ENCODE measurements around the gene SYMPK.
"Not testable (repeated sequence)": the region's sequence is repeated elsewhere in the genome, so short reads cannot be mapped to it uniquely, and the experiment has no call there.

The SYMPK gene

GRCh38 chr19:45816236-45817009 lies 46.5 kb downstream of the SYMPK start:
- H3K4me3 ChIP-seq (ENCODE audit: low read length): no peak overlapping the region
- DNase-seq (ENCODE audit: low read depth, low spot score): no peak

DNA sequence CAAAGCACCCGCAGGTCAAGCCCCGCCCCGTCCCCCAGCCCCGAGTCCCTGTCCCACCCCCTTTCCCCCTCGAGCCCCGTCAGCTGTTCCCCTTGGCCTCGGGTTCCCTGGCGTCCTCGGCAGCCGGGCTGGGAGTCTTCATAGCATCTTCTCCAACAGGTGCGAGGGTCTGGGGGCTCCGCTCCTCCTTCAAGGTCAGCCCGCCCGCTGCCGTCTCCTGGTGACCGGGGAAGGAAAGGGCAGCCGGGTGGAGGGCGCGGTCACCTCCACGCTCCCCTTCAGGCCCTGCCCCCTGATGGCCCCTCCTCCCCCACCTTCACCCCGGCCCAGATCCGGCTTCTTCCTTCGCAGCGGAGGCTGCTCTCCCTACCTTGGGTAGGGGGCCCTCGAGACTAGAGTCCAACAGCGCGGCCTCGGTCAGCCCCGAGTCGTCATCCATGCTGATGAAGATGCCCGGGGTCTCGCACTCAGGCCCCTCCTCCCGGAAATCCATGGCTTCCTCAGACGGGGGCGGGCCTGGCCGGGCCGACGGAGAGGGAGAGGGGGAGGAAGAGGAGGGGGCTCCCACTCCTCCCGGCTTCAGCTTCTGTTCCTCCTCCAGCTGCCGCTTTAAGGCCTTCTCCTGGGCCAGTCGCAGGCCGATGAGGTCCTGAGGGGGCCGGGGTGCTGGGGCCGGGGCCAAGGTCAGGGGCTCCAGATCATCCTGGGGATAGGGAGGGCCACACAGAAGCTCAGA lies 47.3 kb downstream of the SYMPK start:
- DNase-seq (ENCODE audit: low read depth, low spot score): no peak
- H3K4me3 ChIP-seq (ENCODE audit: low read length): no peak overlapping the region

- DNase-seq (ENCODE audit: low read depth, low spot score): no peak
- no peak within 1 kb of the TSS for H3K4me3 ChIP-seq (ENCODE audit: low read length)
Observed at GRCh38 chr19:45814851-45815480, 48.0 kb downstream of the SYMPK start, which contains the start of gene RSPH6A. Gene RSPH6A, minus strand, starts transcription at chr19:45815308. Its CDS starts 132 bp downstream, at chr19:45815176.

DNA sequence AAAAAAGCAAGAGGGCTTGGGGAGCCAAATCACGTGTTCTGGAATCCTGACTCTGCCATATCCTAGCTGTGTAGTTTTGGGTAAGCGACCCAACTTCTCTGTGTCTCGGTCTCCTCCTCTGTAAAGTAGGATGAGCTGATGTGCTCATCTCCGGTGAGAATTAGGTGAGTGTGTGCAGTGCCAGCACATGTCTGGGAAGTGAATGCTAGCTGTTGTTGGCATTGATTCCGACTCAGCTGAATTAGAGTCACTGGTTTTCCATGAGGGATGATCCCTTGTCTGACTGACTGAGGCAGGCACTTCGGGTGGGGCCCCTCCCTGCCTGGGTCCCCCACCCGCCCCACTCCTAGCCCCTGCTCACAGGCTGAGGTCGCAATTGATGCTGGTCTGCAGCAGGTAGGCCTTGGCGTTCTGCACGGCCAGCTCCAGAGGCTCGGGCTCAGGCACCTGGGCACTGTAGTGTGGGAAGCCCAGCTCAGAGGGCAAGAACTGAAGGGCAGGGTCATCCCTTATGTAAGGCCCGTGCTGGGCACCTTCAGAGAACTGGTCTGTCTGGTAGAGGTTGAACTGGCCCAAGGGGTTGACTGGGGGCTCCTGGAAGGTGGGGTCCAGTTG lies 48.7 kb downstream of the SYMPK start:
- H3K4me3 ChIP-seq (ENCODE audit: low read length): no peak overlapping the region
- DNase-seq (ENCODE audit: low read depth, low spot score): no peak

DNA sequence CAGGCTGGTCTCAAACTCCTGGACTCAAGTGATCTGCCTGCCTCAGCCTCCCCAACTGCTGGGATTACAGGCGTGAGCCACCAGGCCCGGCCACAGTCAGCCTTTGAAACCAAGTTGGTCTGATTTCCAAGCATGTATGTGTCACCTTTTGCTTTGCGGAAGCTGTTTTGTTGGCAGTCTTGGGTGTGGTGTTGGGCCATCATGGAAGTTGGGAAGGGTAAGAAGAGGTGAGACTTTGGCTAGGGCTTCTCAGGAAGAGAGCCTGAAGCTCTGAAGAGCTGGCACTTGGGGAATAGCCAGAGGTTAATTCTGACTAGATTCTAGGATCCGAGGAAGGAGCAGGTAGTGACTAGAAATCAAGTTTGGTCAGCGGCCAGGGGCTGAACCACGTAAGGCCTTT lies 50.6 kb downstream of the SYMPK start:
- H3K4me3 ChIP-seq (ENCODE audit: low read length): no peak overlapping the region
- no peak for DNase-seq (ENCODE audit: low read depth, low spot score)

- no peak overlapping the region for H3K4me3 ChIP-seq (ENCODE audit: low read length)
- DNase-seq (ENCODE audit: low read depth, low spot score): no peak
Observed at GRCh38 chr19:45809643-45810159, 53.2 kb downstream of the SYMPK start.

DNA sequence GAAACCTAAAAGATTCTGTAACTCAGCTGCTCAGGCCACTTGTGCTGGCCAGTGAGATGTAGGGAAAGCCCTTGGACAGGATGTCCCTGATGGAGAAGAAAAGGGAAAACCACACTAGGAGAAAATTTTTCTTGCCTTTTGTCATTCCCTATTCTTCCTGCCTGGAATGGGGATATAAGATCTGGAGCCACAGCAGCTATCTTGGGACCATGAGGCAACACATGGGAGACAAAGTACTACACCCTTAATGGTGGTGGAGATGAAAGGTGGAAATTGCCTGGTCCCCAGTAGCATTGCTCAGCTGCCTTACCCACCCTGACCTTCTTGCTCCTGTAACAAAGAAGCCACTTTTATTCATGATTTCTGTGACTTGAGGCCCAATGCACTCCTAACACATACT lies 57.2 kb downstream of the SYMPK start:
- no peak overlapping the region for H3K4me3 ChIP-seq (ENCODE audit: low read length)
- DNase-seq (ENCODE audit: low read depth, low spot score): no peak

GRCh38 chr19:45804959-45805230 lies 58.1 kb downstream of the SYMPK start:
- DNase-seq (ENCODE audit: low read depth, low spot score): no peak
- no peak overlapping the region for H3K4me3 ChIP-seq (ENCODE audit: low read length)

DNA sequence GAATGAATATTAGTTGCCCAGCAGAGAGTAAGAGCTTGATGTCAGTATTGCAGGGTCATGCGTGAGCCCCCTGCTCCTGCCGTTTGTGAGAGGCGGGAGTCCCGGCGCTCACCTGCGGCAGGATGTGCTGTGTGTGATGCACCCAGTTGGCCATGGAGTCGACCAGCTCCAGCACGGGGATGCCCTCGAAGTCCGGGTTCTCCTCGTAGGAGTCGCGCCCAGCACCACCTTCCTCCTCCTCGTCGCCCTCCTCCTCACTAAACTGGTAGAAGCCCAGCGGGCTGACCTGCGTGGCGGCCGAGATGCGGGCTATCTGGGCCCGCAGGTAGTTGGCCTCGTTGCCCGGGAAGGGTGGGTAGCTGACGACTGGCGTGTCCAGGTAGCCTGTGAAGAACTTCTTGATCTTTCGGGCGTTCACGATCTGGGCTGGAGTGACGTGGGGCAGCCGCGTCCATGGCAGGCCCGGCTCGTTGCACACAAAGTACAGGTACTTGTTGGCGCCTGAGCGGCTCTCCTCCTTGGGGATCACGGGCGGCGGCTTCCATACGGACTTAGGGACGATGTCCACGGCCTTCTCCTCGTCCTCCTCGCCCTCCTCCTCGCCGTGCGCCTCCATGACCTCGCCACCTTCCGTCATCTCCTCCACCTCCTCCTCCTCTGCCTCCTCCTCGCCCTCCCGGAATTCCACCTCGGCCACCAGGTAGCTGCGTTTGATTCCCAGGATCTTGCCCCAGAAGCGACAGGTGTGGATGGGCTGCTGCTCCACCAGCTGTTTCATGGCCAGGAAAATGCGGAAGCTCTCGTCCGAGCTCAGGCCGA lies 58.6 kb downstream of the SYMPK start:
- H3K4me3 ChIP-seq (ENCODE audit: low read length): no peak overlapping the region
- DNase-seq (ENCODE audit: low read depth, low spot score): no peak

DNA sequence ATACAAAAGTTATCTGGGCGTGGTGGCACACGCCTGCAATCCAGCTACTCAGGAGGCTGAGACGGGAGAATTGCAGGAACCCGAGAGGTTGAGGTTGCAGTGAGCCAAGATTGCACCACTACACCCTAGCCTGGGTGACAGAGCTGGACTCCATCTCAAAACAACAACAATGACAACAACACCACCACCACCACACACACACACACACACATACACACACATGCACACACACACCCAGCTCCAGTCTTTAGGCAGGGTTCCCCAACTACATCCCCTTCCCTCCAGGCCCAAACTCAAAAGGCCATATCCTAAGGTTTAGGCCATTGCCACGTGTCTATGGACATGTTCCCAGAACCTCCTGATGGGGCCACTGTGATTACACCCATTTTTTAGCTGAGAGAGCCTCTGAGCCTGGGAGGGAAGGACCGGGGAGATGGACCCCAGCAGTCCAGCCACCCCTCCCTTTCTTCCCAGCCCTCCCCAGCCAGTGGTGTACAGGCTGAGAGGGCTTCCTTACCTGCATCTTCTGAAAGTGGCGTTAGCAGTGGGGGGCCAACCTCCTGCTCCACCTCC lies 61.3 kb downstream of the SYMPK start:
- no peak overlapping the region for H3K4me3 ChIP-seq (ENCODE audit: low read length)
- no peak for DNase-seq (ENCODE audit: low read depth, low spot score)

GRCh38 chr19:45800070-45800553 lies 62.8 kb downstream of the SYMPK start:
- DNase-seq (ENCODE audit: low read depth, low spot score): no peak
- H3K4me3 ChIP-seq (ENCODE audit: low read length): no peak overlapping the region

DNA sequence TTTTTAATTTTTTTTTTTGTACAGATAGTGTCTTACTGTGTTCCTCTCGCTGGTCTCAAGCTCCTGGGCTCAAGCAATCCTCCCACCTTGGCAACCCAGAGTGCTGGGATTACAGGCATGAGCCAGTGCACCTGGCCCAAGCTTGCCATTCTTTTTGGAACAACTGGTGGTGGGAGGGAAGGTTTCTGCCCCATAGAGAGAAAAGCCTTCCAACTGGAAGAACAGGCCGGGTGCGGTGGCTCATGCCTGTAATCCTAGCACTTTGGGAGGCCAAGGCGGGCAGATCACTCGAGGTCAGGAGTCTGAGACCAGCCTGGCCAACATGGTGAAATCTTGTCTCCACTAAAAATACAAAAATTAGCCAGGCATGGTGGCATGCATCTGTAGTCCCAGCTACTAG lies 63.4 kb downstream of the SYMPK start:
- not testable (repeated sequence) for H3K4me3 ChIP-seq (ENCODE audit: low read length); DNase-seq (ENCODE audit: low read depth, low spot score)

DNA sequence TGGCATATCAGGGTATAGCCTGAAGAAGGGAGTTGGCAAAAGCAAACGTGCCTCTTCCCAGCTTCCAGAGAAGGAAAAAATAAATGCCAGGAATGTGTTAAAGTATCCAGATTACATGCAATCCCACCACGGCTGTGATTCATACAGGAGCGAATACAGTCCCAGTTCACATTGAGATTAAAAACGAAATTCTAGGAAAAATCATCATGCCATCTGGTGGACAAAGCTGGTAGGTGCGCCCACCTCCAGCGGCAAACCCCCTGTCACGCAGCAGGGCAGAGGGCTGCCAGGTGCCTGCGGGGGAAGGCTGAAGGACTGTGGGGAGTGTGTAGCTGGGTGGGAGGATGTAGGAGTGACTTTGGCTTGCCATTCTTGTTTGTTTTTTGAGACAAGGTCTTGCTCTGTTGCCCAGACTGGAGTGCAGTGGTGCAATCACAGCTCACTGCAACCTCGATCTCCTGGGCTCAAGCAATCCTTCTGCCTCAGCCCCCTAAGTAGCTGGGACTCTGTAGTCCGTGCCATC lies 63.9 kb downstream of the SYMPK start:
- DNase-seq (ENCODE audit: low read depth, low spot score): peak; percentile 50
- H3K4me3 ChIP-seq (ENCODE audit: low read length): no peak overlapping the region

DNA sequence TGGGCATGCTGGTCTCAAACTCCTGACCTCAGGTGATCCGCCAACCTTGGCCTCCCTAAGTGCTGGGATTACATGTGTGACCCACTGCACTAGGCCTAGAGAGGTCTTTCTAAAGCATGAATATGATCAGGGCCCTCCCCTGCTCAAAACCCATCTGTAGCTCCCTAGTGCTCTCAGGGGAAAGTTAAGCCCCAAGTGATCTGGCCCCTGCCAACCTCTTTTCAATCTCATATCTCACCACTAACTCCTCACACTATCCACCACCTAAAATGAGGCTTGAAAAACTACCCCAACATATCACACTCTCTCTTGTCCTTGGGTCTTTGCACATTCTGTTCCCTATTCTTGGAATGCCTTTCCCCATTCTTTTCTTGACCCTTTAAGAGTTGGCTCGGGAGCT lies 68.3 kb downstream of the SYMPK start:
- no peak overlapping the region for H3K4me3 ChIP-seq (ENCODE audit: low read length)
- DNase-seq (ENCODE audit: low read depth, low spot score): no peak

DNA sequence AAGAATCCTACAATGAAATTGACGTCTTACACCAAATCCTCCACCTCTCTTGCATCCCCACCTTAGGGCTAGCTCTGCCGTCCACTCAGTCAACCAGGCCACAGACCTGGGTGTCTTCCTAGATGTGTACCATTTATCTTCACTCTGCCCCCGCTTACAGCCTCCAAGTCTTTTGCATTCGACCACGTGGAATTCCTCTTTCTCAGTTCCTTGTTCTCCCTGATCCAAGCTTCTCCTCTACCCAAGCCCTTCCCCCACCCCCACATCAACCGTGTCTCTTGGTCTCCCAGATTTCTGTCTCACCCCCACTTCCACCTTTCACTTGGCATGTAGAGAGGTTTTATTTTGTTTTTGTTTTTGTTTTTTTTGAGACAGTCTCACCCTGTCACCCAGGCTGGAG lies 69.1 kb downstream of the SYMPK start:
- H3K4me3 ChIP-seq (ENCODE audit: low read length): no peak overlapping the region
- DNase-seq (ENCODE audit: low read depth, low spot score): no peak

GRCh38 chr19:45793178-45793564 lies 69.8 kb downstream of the SYMPK start:
- DNase-seq (ENCODE audit: low read depth, low spot score): no peak
- H3K4me3 ChIP-seq (ENCODE audit: low read length): peak overlapping the region; percentile 39

DNA sequence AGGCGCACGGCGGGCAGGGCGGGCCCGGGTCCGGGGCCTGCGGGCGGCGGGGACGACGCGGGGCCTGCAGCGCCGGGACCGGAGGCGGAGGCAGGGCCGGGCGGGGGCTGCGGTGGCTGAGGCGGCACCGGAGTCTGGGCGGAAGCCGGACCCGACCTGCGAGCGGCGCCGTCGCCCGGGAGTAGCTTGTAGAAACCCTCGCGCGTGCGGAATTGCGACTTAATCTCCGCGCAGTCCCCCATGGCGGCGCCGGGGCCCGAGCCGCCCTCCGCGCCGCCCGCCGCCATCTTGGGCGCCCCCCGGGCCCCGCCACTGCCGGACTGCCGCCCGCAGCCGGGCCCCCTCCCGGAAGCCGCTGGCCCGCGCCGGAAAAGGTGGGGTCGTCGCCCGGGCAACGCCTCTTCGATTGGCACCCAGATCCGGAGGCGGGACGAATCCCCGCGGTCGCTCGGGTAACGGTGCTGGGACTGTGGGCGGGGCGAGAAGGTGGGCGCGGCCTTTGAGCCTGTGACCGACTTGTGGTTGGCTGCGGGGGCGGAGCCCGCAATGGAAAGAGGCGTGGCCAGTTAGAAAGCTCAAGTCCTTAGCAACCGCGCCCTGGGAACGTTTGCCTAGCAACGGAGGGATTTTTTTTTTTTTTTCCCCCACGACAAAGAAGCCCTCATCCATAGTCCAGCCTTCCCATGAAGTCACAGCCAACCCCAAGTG lies 70.3 kb downstream of the SYMPK start, which contains the start of gene DMWD:
Gene DMWD, minus strand, starts transcription at position 376 of the 708 bp plus-strand sequence. Its CDS starts 89 bp downstream, at position 287.
- DNase-seq (ENCODE audit: low read depth, low spot score): peak; percentile 96
- H3K4me3 ChIP-seq (ENCODE audit: low read length): peak within 1 kb of the TSS; percentile 66
